Trophoblast cell (in vitro differentiated cells and primary cell): ENCODE measurements around the gene THBS2.
"Not testable (repeated sequence)": the region's sequence is repeated elsewhere in the genome, so short reads cannot be mapped to it uniquely, and the experiment has no call there.

ENCODE experiments used
- DNase-seq, 2 donors: peaks; one replicate each; pipeline ENCODE4 v3.0.0-alpha.2; 2016
- H2AFZ ChIP-seq: 2 replicates; pipeline ENCODE4 v1.6.1; 2013; ENCODE audit warnings: low read length, moderate library complexity, mild to moderate bottlenecking; ENCODE audit not compliant: insufficient read depth, poor library complexity
- H2AK5ac ChIP-seq: 2 replicates; pipeline ENCODE4 v1.6.1; 2013; ENCODE audit warnings: mild to moderate bottlenecking, low read length
- H2BK120ac ChIP-seq: 2 replicates; pipeline ENCODE4 v1.6.1; 2013; ENCODE audit warnings: low read length, mild to moderate bottlenecking, moderate library complexity; ENCODE audit not compliant: insufficient read depth, poor library complexity
- H2BK12ac ChIP-seq: 2 replicates; pipeline ENCODE4 v1.6.1; 2013; ENCODE audit warnings: mild to moderate bottlenecking, low read length, moderate library complexity
- H2BK5ac ChIP-seq: 2 replicates; pipeline ENCODE4 v1.6.1; 2013; ENCODE audit warnings: low read length, low read depth, moderate library complexity, mild to moderate bottlenecking; ENCODE audit not compliant: poor library complexity
- H3K14ac ChIP-seq: 2 replicates; pipeline ENCODE4 v1.6.1; 2013; ENCODE audit warnings: mild to moderate bottlenecking, low read length
- H3K18ac ChIP-seq: 2 replicates; pipeline ENCODE4 v1.6.1; 2013; ENCODE audit warnings: mild to moderate bottlenecking, low read length
- H3K23ac ChIP-seq: 2 replicates; pipeline ENCODE4 v1.6.1; 2013; ENCODE audit warnings: low read length
- H3K27ac ChIP-seq: 2 replicates; pipeline ENCODE4 v1.5.1; 2013; ENCODE audit warnings: low read depth, mild to moderate bottlenecking, inconsistent platforms, low read length, moderate library complexity
- H3K27me3 ChIP-seq: 2 replicates; pipeline ENCODE4 v1.6.1; 2013; ENCODE audit warnings: inconsistent platforms, mild to moderate bottlenecking, low read length, moderate library complexity; ENCODE audit not compliant: insufficient read depth
- H3K36me3 ChIP-seq, 2 experiments: 1 replicate in 1 of 2; 2 replicates in 1 of 2; pipeline ENCODE4 v1.6.1; 2013; ENCODE audit warnings: low read length in 2 of 2, mild to moderate bottlenecking in 2 of 2, moderate library complexity in 1 of 2; ENCODE audit not compliant: insufficient read depth in 2 of 2, control insufficient read depth in 1 of 2
- H3K4ac ChIP-seq: 2 replicates; pipeline ENCODE4 v1.6.1; 2013; ENCODE audit warnings: low read depth, mild to moderate bottlenecking, low read length, moderate library complexity
- H3K4me1 ChIP-seq, 2 experiments: 1 replicate in 1 of 2; 2 replicates in 1 of 2; pipeline ENCODE4 v1.6.1; 2013; ENCODE audit warnings: low read length in 2 of 2, mild to moderate bottlenecking in 2 of 2, moderate library complexity in 1 of 2; ENCODE audit not compliant: insufficient read depth in 2 of 2, control insufficient read depth in 1 of 2
- H3K4me2 ChIP-seq: 2 replicates; pipeline ENCODE4 v1.6.1; 2013; ENCODE audit warnings: inconsistent platforms, mild to moderate bottlenecking, low read length, moderate library complexity
- H3K4me3 ChIP-seq: 2 replicates; pipeline ENCODE4 v1.5.1; 2013; ENCODE audit warnings: mild to moderate bottlenecking, low read depth, low read length, inconsistent platforms
- H3K79me1 ChIP-seq: one replicate; pipeline ENCODE4 v1.6.1; 2013; ENCODE audit warnings: low read length
- H3K79me2 ChIP-seq: 2 replicates; pipeline ENCODE4 v1.6.1; 2013; ENCODE audit warnings: low read length, mild to moderate bottlenecking; ENCODE audit not compliant: control insufficient read depth, insufficient read depth, poor library complexity
- H3K9ac ChIP-seq: 2 replicates; pipeline ENCODE4 v1.6.1; 2013; ENCODE audit warnings: mild to moderate bottlenecking, low read length
- H3K9me3 ChIP-seq: 2 replicates; pipeline ENCODE4 v1.6.1; 2013; ENCODE audit warnings: low read depth, mild to moderate bottlenecking, control low read depth, inconsistent platforms, low read length; ENCODE audit not compliant: insufficient read depth
- H4K12ac ChIP-seq: 2 replicates; pipeline ENCODE4 v1.6.1; 2013; ENCODE audit warnings: low read depth, mild to moderate bottlenecking, low read length, moderate library complexity
- H4K8ac ChIP-seq: 2 replicates; pipeline ENCODE4 v1.6.1; 2013; ENCODE audit warnings: low read depth, mild to moderate bottlenecking, low read length, moderate library complexity
- H4K91ac ChIP-seq: one replicate; pipeline ENCODE4 v1.6.1; 2013; ENCODE audit warnings: low read depth, mild to moderate bottlenecking, low read length, moderate library complexity
- WGBS: extraction: QIAGEN DNeasy Blood & Tissue Kit; methylation state at CpG from one replicate; pipeline ENCODE4 v1.1.7; 2013; ENCODE audit warnings: missing lambda C conversion rate; ENCODE audit not compliant: insufficient read length, insufficient coverage; ENCODE audit errors: extremely low coverage; 5-methylcytosine and 5-hydroxymethylcytosine counted together

THBS2 gene

GRCh38 chr6:169199625-169200335, 53.9 kb downstream of the THBS2 start:
- Histone ChIP-seq H3K23ac (no peak overlapping the region), H3K4me3 (no peak overlapping the region), H4K8ac (no peak overlapping the region), H3K27me3 (no peaks in the 10 kb centered on the region), H2BK12ac (no peak overlapping the region), H2BK120ac (no peak overlapping the region), H3K14ac (no peak overlapping the region), H3K18ac (no peak overlapping the region), H3K27ac (no peak overlapping the region), H3K36me3 (no peaks in the 10 kb centered on the region), H3K79me2 (no peaks in the 10 kb centered on the region), H4K91ac (no peak overlapping the region), H3K4me1 (no peaks in the 10 kb centered on the region), H3K4me2 (no peak overlapping the region), H3K4ac (no peak overlapping the region), H3K9me3 (peaks cover 4% of the 10 kb centered on the region), H2AFZ (no peak overlapping the region), H3K9ac (no peak overlapping the region), H2BK5ac (no peak overlapping the region), H3K79me1 (no peaks in the 10 kb centered on the region), H4K12ac (no peak overlapping the region), H2AK5ac (no peak overlapping the region)
- no CpG with 5 or more reads among the region's 9 CpGs for WGBS
- no peak for DNase-seq

GRCh38 chr6:169198885-169199284, 54.8 kb downstream of the THBS2 start:
- no peak overlapping the region for H3K4me3 ChIP-seq
- no peak overlapping the region for H3K4ac ChIP-seq

GRCh38 chr6:169197929-169198328, 55.7 kb downstream of the THBS2 start:
- no CpG with 5 or more reads among the region's 15 CpGs for WGBS
- not testable (repeated sequence) for H3K14ac ChIP-seq, H2AFZ ChIP-seq, H3K79me1 ChIP-seq, H2AK5ac ChIP-seq, H4K8ac ChIP-seq, H4K91ac ChIP-seq, H3K23ac ChIP-seq, H3K9me3 ChIP-seq, H3K4me1 ChIP-seq, H3K36me3 ChIP-seq, H3K4me3 ChIP-seq, H2BK5ac ChIP-seq, H4K12ac ChIP-seq, H3K79me2 ChIP-seq, DNase-seq, H3K4ac ChIP-seq, H3K4me2 ChIP-seq, H3K27ac ChIP-seq, H3K27me3 ChIP-seq, H3K9ac ChIP-seq, H3K18ac ChIP-seq, H2BK120ac ChIP-seq, H2BK12ac ChIP-seq

More at GRCh38 chr6:169198885-169199284, 54.8 kb downstream of the THBS2 start:
- Histone ChIP-seq H3K79me2 (no peaks in the 10 kb centered on the region), H2BK5ac (no peak overlapping the region), H3K4me1 (no peaks in the 10 kb centered on the region), H3K23ac (no peak overlapping the region), H3K27me3 (no peaks in the 10 kb centered on the region), H4K8ac (no peak overlapping the region), H4K12ac (no peak overlapping the region), H2BK12ac (no peak overlapping the region), H2AK5ac (no peak overlapping the region), H3K4me2 (no peak overlapping the region), H3K9ac (no peak overlapping the region), H4K91ac (no peak overlapping the region), H3K18ac (no peak overlapping the region), H3K9me3 (peaks cover 4% of the 10 kb centered on the region), H2BK120ac (no peak overlapping the region), H3K27ac (no peak overlapping the region), H3K79me1 (no peaks in the 10 kb centered on the region), H3K14ac (no peak overlapping the region), H2AFZ (no peak overlapping the region), H3K36me3 (no peaks in the 10 kb centered on the region)
- WGBS = no CpG with 5 or more reads among the region's 3 CpGs
- DNase-seq = no peak

- H3K4ac ChIP-seq, H2BK12ac ChIP-seq, H2BK5ac ChIP-seq, H3K4me2 ChIP-seq, DNase-seq, H4K8ac ChIP-seq, H3K27ac ChIP-seq, H3K79me2 ChIP-seq, H4K91ac ChIP-seq, H3K36me3 ChIP-seq, H3K23ac ChIP-seq, H3K4me3 ChIP-seq, H3K18ac ChIP-seq, H2AK5ac ChIP-seq, H3K27me3 ChIP-seq, H3K9me3 ChIP-seq, H2BK120ac ChIP-seq, H2AFZ ChIP-seq, H4K12ac ChIP-seq, H3K9ac ChIP-seq, H3K4me1 ChIP-seq, H3K79me1 ChIP-seq, H3K14ac ChIP-seq: not testable (repeated sequence)
- no CpG with 5 or more reads among the region's 2 CpGs for WGBS
Measured at GRCh38 chr6:169196279-169196678, 57.4 kb downstream of the THBS2 start.
